Measurements from ENCODE around the gene PRR9. TPM values are rescaled to one million over a fixed set of nuclear protein-coding genes. Genes with fewer than 3 reads are reported as not detected.
"Not testable (repeated sequence)": the region's sequence is repeated elsewhere in the genome, so short reads cannot be mapped to it uniquely, and the experiment has no call there.

Gene PRR9
- not detected for total RNA-seq

GRCh38 chr1:153217212-153217611, at the start of gene PRR9:
TSS of gene PRR9 (plus strand) at chr1:153217584. CDS start at chr1:153218145, 561 bp downstream.
- H3K4me1 Mint-ChIP-seq = peaks cover 5% of the 10 kb centered on the region
- H3K9me3 Mint-ChIP-seq (ENCODE audit: low read depth) = no peaks in the 10 kb centered on the region
- ATAC-seq = no peak
- DNase-seq = no peak
- peaks cover 18% of the 10 kb centered on the region for H3K27me3 Mint-ChIP-seq
- no peak within 1 kb of the TSS for H3K27ac Mint-ChIP-seq
- no peaks in the 10 kb centered on the region for H3K36me3 Mint-ChIP-seq
- H3K4me3 Mint-ChIP-seq = no peak within 1 kb of the TSS
- CTCF ChIA-PET = no interaction called here

- CTCF ChIA-PET = no interaction called here
- Mint-ChIP-seq H3K4me1 (no peaks in the 10 kb centered on the region), H3K27ac (no peak overlapping the region), H3K27me3 (peaks cover 19% of the 10 kb centered on the region), H3K4me3 (no peak overlapping the region), H3K36me3 (no peaks in the 10 kb centered on the region), H3K9me3 (ENCODE audit: low read depth) (no peaks in the 10 kb centered on the region)
- ATAC-seq (no peak), DNase-seq (no peak)
Observed at GRCh38 chr1:153168686-153169085, 48.7 kb upstream of the PRR9 start.

DNA sequence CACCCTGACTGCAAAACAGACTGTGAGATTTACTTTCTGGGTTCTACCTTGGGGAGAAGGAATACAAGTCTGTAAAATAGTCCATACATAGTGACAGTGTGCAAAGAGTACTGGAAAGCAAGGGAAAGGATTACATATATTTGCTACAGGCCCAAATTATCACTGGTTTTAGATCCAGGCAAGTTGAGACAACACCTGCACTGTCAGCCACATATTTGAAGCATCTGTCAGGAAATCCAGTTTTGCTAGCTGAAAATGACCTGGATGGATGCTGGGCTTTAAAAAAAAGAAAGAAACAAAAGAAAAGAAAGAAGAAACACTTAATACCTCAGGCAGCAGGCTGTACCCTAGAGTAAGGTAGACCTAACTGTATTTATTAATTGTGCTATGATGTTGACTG, 42.8 kb upstream of the PRR9 start:
- Mint-ChIP-seq H3K4me1 (no peaks in the 10 kb centered on the region), H3K36me3 (no peaks in the 10 kb centered on the region), H3K4me3 (no peak overlapping the region), H3K9me3 (ENCODE audit: low read depth) (no peaks in the 10 kb centered on the region), H3K27ac (no peak overlapping the region), H3K27me3 (peaks cover 8% of the 10 kb centered on the region)
- ATAC-seq (no peak), DNase-seq (no peak)
- CTCF ChIA-PET = no interaction called here

DNA sequence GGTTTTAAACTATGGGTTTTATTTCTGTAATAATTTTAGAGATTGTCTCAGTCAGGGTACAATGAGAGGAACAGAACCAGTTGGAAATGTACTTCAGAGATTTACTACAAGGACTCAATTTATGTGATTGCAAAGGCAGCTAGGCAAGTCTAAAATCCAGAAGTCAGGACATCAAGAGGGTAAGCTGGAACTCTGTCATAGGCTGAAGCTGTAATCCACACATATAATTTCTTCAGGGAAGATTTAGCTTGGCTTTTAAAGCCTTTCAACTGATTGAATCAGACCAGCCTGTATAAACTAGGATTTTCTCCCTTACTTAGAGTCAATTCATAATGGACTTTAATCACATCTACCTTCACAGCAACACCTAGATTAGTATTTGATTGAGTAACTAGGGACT, 38.5 kb upstream of the PRR9 start:
- Mint-ChIP-seq H3K36me3 (no peaks in the 10 kb centered on the region), H3K27ac (no peak overlapping the region), H3K27me3 (peaks cover 7% of the 10 kb centered on the region), H3K4me1 (no peaks in the 10 kb centered on the region), H3K9me3 (ENCODE audit: low read depth) (no peaks in the 10 kb centered on the region), H3K4me3 (no peak overlapping the region)
- DNase-seq = no peak
- ATAC-seq = no peak
- CTCF ChIA-PET = no interaction called here

DNA sequence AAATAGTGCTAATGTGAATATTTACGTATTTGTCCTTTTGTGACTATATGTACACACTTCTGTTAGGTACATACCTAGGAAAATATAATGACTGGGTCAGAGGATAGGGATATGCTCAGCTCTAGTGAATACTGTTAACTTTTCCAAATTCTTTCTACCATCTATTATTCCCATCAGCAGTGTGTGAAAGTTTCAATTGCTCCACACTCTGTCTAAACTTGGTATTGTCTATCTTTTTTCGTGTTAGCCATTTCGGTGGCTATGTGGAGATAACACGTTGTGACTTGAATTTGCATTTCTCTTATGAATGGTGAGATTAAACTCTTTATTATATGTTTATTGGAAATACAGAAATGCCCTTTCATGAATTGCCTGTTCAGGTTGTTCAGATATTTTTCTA, 36.8 kb upstream of the PRR9 start:
- no peaks in the 10 kb centered on the region for H3K4me1 Mint-ChIP-seq
- H3K27ac Mint-ChIP-seq = no peak overlapping the region
- H3K27me3 Mint-ChIP-seq = peaks cover 9% of the 10 kb centered on the region
- no peaks in the 10 kb centered on the region for H3K36me3 Mint-ChIP-seq
- ATAC-seq (no peak), DNase-seq (no peak)
- CTCF ChIA-PET = no interaction called here
- H3K9me3 Mint-ChIP-seq (ENCODE audit: low read depth) = no peaks in the 10 kb centered on the region
- H3K4me3 Mint-ChIP-seq = no peak overlapping the region

- H3K36me3 Mint-ChIP-seq; H3K27ac Mint-ChIP-seq; ATAC-seq; H3K9me3 Mint-ChIP-seq (ENCODE audit: low read depth); CTCF ChIA-PET; DNase-seq; H3K4me1 Mint-ChIP-seq; H3K4me3 Mint-ChIP-seq: not testable (repeated sequence)
- H3K27me3 Mint-ChIP-seq = peaks cover 31% of the 10 kb centered on the region
Observed at GRCh38 chr1:153188301-153188700, 29.1 kb upstream of the PRR9 start.

DNA sequence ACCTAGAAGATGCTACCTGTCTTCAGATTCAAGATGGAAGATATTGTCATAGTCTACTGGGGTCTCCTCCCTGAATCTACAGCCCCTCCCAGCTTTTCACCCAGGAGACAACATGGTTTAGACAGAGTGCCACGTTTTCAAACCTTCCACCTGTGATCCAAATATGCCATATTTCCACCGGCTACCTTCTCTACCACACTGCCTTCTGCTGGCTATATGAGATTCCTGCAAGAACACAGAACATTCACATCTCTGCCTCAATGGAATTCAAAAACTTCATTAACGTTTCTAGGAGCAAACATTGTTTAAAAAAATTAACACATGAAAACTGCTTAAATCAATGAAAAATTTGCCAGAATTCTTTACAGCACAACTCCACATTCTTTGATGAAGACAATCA, 27.0 kb upstream of the PRR9 start:
- Mint-ChIP-seq H3K4me1 (no peaks in the 10 kb centered on the region), H3K27ac (no peak overlapping the region), H3K27me3 (peaks cover 35% of the 10 kb centered on the region), H3K9me3 (ENCODE audit: low read depth) (peaks cover 3% of the 10 kb centered on the region), H3K36me3 (no peaks in the 10 kb centered on the region), H3K4me3 (no peak overlapping the region)
- CTCF ChIA-PET = no interaction called here
- DNase-seq = no peak
- ATAC-seq = no peak

GRCh38 chr1:153192697-153193096, 24.7 kb upstream of the PRR9 start:
- no peak overlapping the region for H3K4me3 Mint-ChIP-seq
- H3K9me3 Mint-ChIP-seq (ENCODE audit: low read depth) = no peaks in the 10 kb centered on the region
- H3K36me3 Mint-ChIP-seq = no peaks in the 10 kb centered on the region
- CTCF ChIA-PET = interaction anchor here (1.2 kb wide), 1 partner anchor 42 kb away, joined by 3 read pairs; no protein-coding TSS in a partner anchor
- DNase-seq (no peak), ATAC-seq (no peak)
- H3K27me3 Mint-ChIP-seq = peaks cover 22% of the 10 kb centered on the region
- no peak overlapping the region for H3K27ac Mint-ChIP-seq
- no peaks in the 10 kb centered on the region for H3K4me1 Mint-ChIP-seq

GRCh38 chr1:153194331-153195050, 22.9 kb upstream of the PRR9 start:
- no peaks in the 10 kb centered on the region for H3K4me1 Mint-ChIP-seq
- DNase-seq = no peak
- no peak overlapping the region for H3K27ac Mint-ChIP-seq
- no peaks in the 10 kb centered on the region for H3K9me3 Mint-ChIP-seq (ENCODE audit: low read depth)
- H3K27me3 Mint-ChIP-seq = peaks cover 25% of the 10 kb centered on the region
- CTCF ChIA-PET = no interaction called here
- no peak for ATAC-seq
- no peaks in the 10 kb centered on the region for H3K36me3 Mint-ChIP-seq
- H3K4me3 Mint-ChIP-seq = no peak overlapping the region

DNA sequence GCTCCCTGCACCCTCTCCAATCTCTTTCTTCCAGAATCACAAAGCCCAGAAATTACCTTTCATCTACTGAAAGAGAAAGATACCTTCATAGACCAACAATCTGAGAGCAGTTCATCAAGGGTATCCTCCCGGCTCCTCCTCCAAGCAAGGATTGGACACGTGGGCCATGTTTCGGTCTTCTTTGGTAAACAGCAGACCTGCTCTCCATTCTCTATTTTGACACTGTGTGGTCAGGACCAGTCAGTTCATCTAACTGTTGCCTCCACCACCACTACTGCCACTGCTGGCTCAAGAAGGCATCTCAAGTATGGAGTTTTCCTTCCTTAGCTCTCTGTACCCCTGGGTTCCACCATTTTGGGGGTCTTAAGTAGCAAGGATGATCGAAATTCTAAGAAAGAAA, 22.2 kb upstream of the PRR9 start:
- H3K27ac Mint-ChIP-seq = no peak overlapping the region
- DNase-seq (no peak), ATAC-seq (no peak)
- H3K9me3 Mint-ChIP-seq (ENCODE audit: low read depth) = no peaks in the 10 kb centered on the region
- no peaks in the 10 kb centered on the region for H3K4me1 Mint-ChIP-seq
- H3K36me3 Mint-ChIP-seq = no peaks in the 10 kb centered on the region
- peaks cover 22% of the 10 kb centered on the region for H3K27me3 Mint-ChIP-seq
- CTCF ChIA-PET = no interaction called here
- H3K4me3 Mint-ChIP-seq = no peak overlapping the region

DNA sequence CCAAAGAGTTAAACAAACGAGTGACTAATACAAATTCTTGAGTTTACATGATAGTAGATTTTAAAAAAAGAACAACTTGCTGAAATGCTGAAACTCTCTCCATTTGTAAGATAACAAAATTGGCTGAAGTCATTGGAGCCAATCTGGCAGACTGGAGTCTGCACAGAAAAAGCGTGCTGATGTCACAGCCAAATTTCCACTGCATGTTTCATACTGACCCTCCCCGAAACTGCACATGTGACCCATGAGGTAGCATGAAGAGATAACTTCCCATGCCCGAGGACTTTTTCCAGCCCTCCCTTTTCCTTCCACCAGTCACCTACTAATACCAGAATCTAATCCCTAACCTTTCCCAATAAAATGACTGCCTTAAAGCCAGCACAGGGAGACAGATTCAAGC, 15.4 kb upstream of the PRR9 start:
- H3K36me3 Mint-ChIP-seq = no peaks in the 10 kb centered on the region
- no peak overlapping the region for H3K27ac Mint-ChIP-seq
- peaks cover 14% of the 10 kb centered on the region for H3K27me3 Mint-ChIP-seq
- DNase-seq (no peak), ATAC-seq (no peak)
- H3K4me1 Mint-ChIP-seq = no peaks in the 10 kb centered on the region
- CTCF ChIA-PET = no interaction called here
- no peak overlapping the region for H3K4me3 Mint-ChIP-seq
- H3K9me3 Mint-ChIP-seq (ENCODE audit: low read depth) = no peaks in the 10 kb centered on the region

DNA sequence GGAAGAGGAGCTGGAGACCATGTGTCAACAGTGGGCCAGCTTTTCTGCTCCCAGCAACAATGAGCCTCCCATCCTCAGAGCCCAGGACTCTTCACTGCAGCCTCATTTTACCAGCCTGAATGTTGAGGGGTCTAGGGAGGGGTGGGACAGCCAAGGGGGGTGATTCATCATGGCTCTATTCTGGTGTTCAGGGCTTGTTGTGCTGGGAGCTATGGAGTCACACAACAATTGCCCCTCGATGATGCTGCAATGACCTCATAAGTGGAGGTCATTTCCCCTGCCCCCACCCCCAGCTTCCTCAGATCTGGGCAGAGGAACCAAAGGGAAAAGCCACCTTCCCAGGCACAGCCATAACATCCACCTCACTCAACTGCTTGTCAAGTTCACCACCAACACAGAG, 14.3 kb upstream of the PRR9 start, which contains the start of gene LELP1:
TSS of gene LELP1 (plus strand) at position 301 of the 400 bp plus-strand sequence. CDS start 1,278 bp downstream, outside the sequence.
- H3K36me3 Mint-ChIP-seq = no peaks in the 10 kb centered on the region
- ATAC-seq = no peak
- DNase-seq = no peak
- H3K27me3 Mint-ChIP-seq = peaks cover 18% of the 10 kb centered on the region
- H3K9me3 Mint-ChIP-seq (ENCODE audit: low read depth) = no peaks in the 10 kb centered on the region
- H3K4me3 Mint-ChIP-seq = no peak within 1 kb of the TSS
- H3K27ac Mint-ChIP-seq = no peak within 1 kb of the TSS
- no peaks in the 10 kb centered on the region for H3K4me1 Mint-ChIP-seq
- CTCF ChIA-PET = no interaction called here

- H3K27me3 Mint-ChIP-seq = peaks cover 4% of the 10 kb centered on the region
- no peak overlapping the region for H3K27ac Mint-ChIP-seq
- CTCF ChIA-PET = no interaction called here
- H3K36me3 Mint-ChIP-seq = no peaks in the 10 kb centered on the region
- no peak for DNase-seq
- H3K9me3 Mint-ChIP-seq (ENCODE audit: low read depth) = no peaks in the 10 kb centered on the region
- no peaks in the 10 kb centered on the region for H3K4me1 Mint-ChIP-seq
- H3K4me3 Mint-ChIP-seq = no peak overlapping the region
- ATAC-seq = no peak
Observed at GRCh38 chr1:153206631-153207030, 10.8 kb upstream of the PRR9 start.

DNA sequence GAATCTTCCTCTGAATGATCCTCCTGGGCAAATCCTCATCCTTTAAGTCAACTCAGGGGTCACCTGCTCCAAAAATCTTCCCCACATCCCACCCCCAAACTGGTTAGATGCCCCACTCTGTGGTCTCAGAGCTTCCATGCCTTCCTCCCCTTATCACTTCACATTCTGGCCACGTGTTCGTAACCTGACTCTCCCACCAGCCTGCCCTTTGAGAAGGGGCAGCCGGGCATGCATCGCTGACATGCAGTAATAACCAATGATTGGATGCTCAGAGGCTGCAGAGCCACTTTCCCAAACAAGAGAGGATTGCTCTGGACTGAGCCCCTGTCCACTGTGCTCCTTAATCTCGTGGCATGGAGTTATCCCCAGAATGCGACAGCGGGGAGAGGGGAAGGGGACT, 7.2 kb upstream of the PRR9 start:
- no peak overlapping the region for H3K4me3 Mint-ChIP-seq
- peaks cover 12% of the 10 kb centered on the region for H3K27me3 Mint-ChIP-seq
- H3K27ac Mint-ChIP-seq = no peak overlapping the region
- no peaks in the 10 kb centered on the region for H3K9me3 Mint-ChIP-seq (ENCODE audit: low read depth)
- ATAC-seq = no peak
- DNase-seq = no peak
- no peaks in the 10 kb centered on the region for H3K4me1 Mint-ChIP-seq
- CTCF ChIA-PET = no interaction called here
- no peaks in the 10 kb centered on the region for H3K36me3 Mint-ChIP-seq

All from activated CD8-positive, alpha-beta memory T cell treated with anti-CD3 and anti-CD28 coated beads, Interleukin-2, amount 10 ng/mL, durations not matched to agents 7 days and 5 days (primary cell).